T-cell (primary cell): ENCODE results near the gene SYT2. TPM values are rescaled to one million over a fixed set of nuclear protein-coding genes. Genes with fewer than 3 reads are reported as not detected.
A peak's percentile ranks its signal among the peaks of the same experiment; 100 is the strongest.
"Not testable (repeated sequence)": the region's sequence is repeated elsewhere in the genome, so short reads cannot be mapped to it uniquely, and the experiment has no call there.

Experiments
- ATAC-seq, 4 experiments: fragments of 200-7000 bp in 3 of 4; fragments of 150-1000 bp in 1 of 4; cut with Tn5 transposase; replicated peaks in 1 of 4; 1 replicate in 3 of 4; 2 replicates in 1 of 4; pipeline ENCODE4 v1.10.0; 2021; ENCODE audit warnings: moderate library complexity in 3 of 4, mild to moderate bottlenecking in 2 of 4, moderate number of reproducible peaks in 1 of 4
- CTCF ChIA-PET, 2 donors: fragments of 300-600 bp; sonication (Branson Sonifier 250); formaldehyde crosslinking; loops; one replicate each; lab custom pipeline; 2022; ENCODE audit warnings: antibody characterized with exemption in 2 of 2; lab: Charles Lee
- POLR2A ChIA-PET, 2 donors: fragments of 300-600 bp; sonication (Branson Sonifier 250); formaldehyde crosslinking; loops; one replicate each; lab custom pipeline; 2022; ENCODE audit warnings: antibody characterized with exemption in 2 of 2; lab: Charles Lee
- DNase-seq, 35 experiments: peaks; one replicate each; pipeline versions ENCODE4 v3.0.0 to v3.0.0-alpha.2; 2013 to 2023
- H3K27ac ChIP-seq: one replicate; pipeline ENCODE4 v1.5.1; 2013; ENCODE audit warnings: low read length
- H3K27me3 ChIP-seq, 2 experiments: replicated peaks in 1 of 2; 1 replicate in 1 of 2; 2 replicates in 1 of 2; pipeline versions ENCODE4 v1.6.1 to v1.7.0; 2013; ENCODE audit warnings: low read length in 1 of 2, mixed read lengths in 1 of 2; ENCODE audit not compliant: control insufficient read depth in 2 of 2, insufficient read depth in 2 of 2; ENCODE audit errors: extremely low read depth in 1 of 2
- H3K36me3 ChIP-seq, 2 donors: 1 replicate in 1 of 2; 2 replicates in 1 of 2; pipeline versions ENCODE4 v1.6.1 to v1.7.0; 2013; ENCODE audit warnings: low read length in 1 of 2; ENCODE audit not compliant: control insufficient read depth in 2 of 2, insufficient read depth in 1 of 2; ENCODE audit errors: extremely low read depth in 1 of 2
- H3K4me1 ChIP-seq, 2 experiments: 1 replicate in 1 of 2; 2 replicates in 1 of 2; pipeline versions ENCODE4 v1.6.1 to v1.7.0; 2013; ENCODE audit warnings: low read length in 2 of 2, mixed read lengths in 1 of 2; ENCODE audit not compliant: insufficient read depth in 2 of 2, control insufficient read depth in 1 of 2; ENCODE audit errors: extremely low read depth in 1 of 2
- H3K4me3 ChIP-seq, 2 donors: 1 replicate in 1 of 2; 2 replicates in 1 of 2; pipeline versions ENCODE4 v1.5.1 to v1.7.0; 2013; ENCODE audit warnings: mild to moderate bottlenecking in 2 of 2, low read length in 1 of 2, moderate library complexity in 1 of 2; ENCODE audit not compliant: control insufficient read depth in 1 of 2; ENCODE audit errors: extremely low read depth in 1 of 2
- H3K9me3 ChIP-seq: 2 replicates; pipeline ENCODE4 v1.7.0; 2013
- H3K27ac Mint-ChIP-seq, 2 donors: one replicate each; pipeline ENCODE4 v1.8.0; 2020 to 2021; ENCODE audit warnings: mild to moderate bottlenecking in 2 of 2, mixed read lengths in 2 of 2
- H3K27me3 Mint-ChIP-seq, 2 donors: one replicate each; pipeline ENCODE4 v1.8.0; 2021 to 2022; ENCODE audit warnings: mixed read lengths in 2 of 2
- H3K36me3 Mint-ChIP-seq: one replicate; pipeline ENCODE4 v1.8.0; 2021; ENCODE audit warnings: mixed read lengths
- H3K4me1 Mint-ChIP-seq, 3 donors: one replicate each; pipeline ENCODE4 v1.8.0; 2020 to 2022; ENCODE audit warnings: mixed read lengths in 3 of 3, mild to moderate bottlenecking in 1 of 3
- H3K4me3 Mint-ChIP-seq, 3 donors: one replicate each; pipeline ENCODE4 v1.8.0; 2020 to 2022; ENCODE audit warnings: mild to moderate bottlenecking in 3 of 3, mixed read lengths in 3 of 3, moderate library complexity in 3 of 3
- H3K9me3 Mint-ChIP-seq, 3 donors: one replicate each; pipeline ENCODE4 v1.8.0; 2020 to 2022; ENCODE audit warnings: mixed read lengths in 3 of 3
- WGBS: methylation state at CpG from one replicate; pipeline ENCODE4 v1.1.5; 2013; ENCODE audit warnings: missing lambda C conversion rate; ENCODE audit not compliant: insufficient coverage; 5-methylcytosine and 5-hydroxymethylcytosine counted together
- total RNA-seq, 35 experiments: library from RNA in 6 of 35; stranded (reverse) in 6 of 35; fragments of 120-200 nt in 1 of 35; gene quantifications; one replicate each; pipeline versions ENCODE4 v1.2.1 to v1.2.4 and lab custom pipeline; 2013 to 2026

SYT2 gene
- total RNA-seq, 5 donors from 2014 or later (not counting 1 experiment from before 2014, with no cell fraction given), result 0.03 to 0.07 (median 0.06) TPM; not detected in 2

GRCh38 chr1:202631076-202631923, 79.0 kb downstream of the SYT2 start:
- Mint-ChIP-seq H3K27me3 (peaks cover 13 to 31% of the 10 kb centered on the region in 2 donors), H3K27ac (no peak overlapping the region), H3K4me3 (no peak overlapping the region), H3K36me3 (no peaks in the 10 kb centered on the region), H3K4me1 (peaks cover 43 to 50% (median 48%) of the 10 kb centered on the region in 3 donors), H3K9me3 (no peaks in the 10 kb centered on the region)
- POLR2A ChIA-PET, result no interaction called here
- Histone ChIP-seq H3K27ac (no peak overlapping the region), H3K9me3 (no peaks in the 10 kb centered on the region), H3K4me1 (peaks cover 6 to 55% of the 10 kb centered on the region in 2 experiments), H3K27me3 (peaks cover 2 to 47% of the 10 kb centered on the region in 2 experiments), H3K4me3 (no peak overlapping the region), H3K36me3 (no peaks in the 10 kb centered on the region)
- CTCF ChIA-PET, result interaction anchor here in 1 of 2 donors (0.6 kb wide), 1 partner anchor 303 kb away, joined by 5 read pairs; no protein-coding TSS in a partner anchor
- WGBS, result 75% methylated on average over 6 of the region's 11 CpGs
- ATAC-seq (no peak), DNase-seq (no peak)

GRCh38 chr1:202630541-202630940, 79.7 kb downstream of the SYT2 start:
- peaks cover 6 to 62% of the 10 kb centered on the region in 2 experiments for H3K4me1 ChIP-seq
- CTCF ChIA-PET, result no interaction called here
- H3K27me3 Mint-ChIP-seq, result peaks cover 12 to 29% of the 10 kb centered on the region in 2 donors

GRCh38 chr1:202630096-202630495, 80.2 kb downstream of the SYT2 start:
- peak overlapping the region in 1 of 3 donors; percentile 67 for H3K4me3 Mint-ChIP-seq
- H3K9me3 ChIP-seq, POLR2A ChIA-PET, ATAC-seq, DNase-seq, H3K27ac ChIP-seq, H3K9me3 Mint-ChIP-seq, H3K36me3 Mint-ChIP-seq, H3K27ac Mint-ChIP-seq, H3K36me3 ChIP-seq, H3K4me3 ChIP-seq: not testable (repeated sequence)
- Histone ChIP-seq H3K27me3 (peaks cover 0 to 51% of the 10 kb centered on the region in 2 experiments), H3K4me1 (peaks cover 6 to 66% of the 10 kb centered on the region in 2 experiments)
- peaks cover 43 to 56% (median 52%) of the 10 kb centered on the region in 3 donors for H3K4me1 Mint-ChIP-seq
- WGBS, result 80% methylated on average over 1 of the region's 6 CpGs
- peaks cover 8 to 27% of the 10 kb centered on the region in 2 donors for H3K27me3 Mint-ChIP-seq
- CTCF ChIA-PET, result interaction anchor here (0.6 to 0.7 kb wide), 2 partner anchors 20 to 32 kb away, joined by 3 to 4 read pairs; no protein-coding TSS in a partner anchor

More at GRCh38 chr1:202630541-202630940, 79.7 kb downstream of the SYT2 start:
- Mint-ChIP-seq H3K9me3 (no peaks in the 10 kb centered on the region), H3K4me1 (peaks cover 43 to 55% (median 50%) of the 10 kb centered on the region in 3 donors), H3K4me3 (no peak overlapping the region), H3K27ac (no peak overlapping the region), H3K36me3 (no peaks in the 10 kb centered on the region)
- POLR2A ChIA-PET, result no interaction called here
- no peaks in the 10 kb centered on the region for H3K9me3 ChIP-seq
- 89% methylated on average over 4 of the region's 6 CpGs for WGBS
- H3K36me3 ChIP-seq, result no peaks in the 10 kb centered on the region
- H3K27ac ChIP-seq, result no peak overlapping the region
- peaks cover 0 to 50% of the 10 kb centered on the region in 2 experiments for H3K27me3 ChIP-seq
- no peak overlapping the region for H3K4me3 ChIP-seq
- DNase-seq (no peak), ATAC-seq (no peak)

- no CpG with 5 or more reads among the region's 2 CpGs for WGBS
- H3K4me1 Mint-ChIP-seq, result peaks cover 43 to 56% (median 52%) of the 10 kb centered on the region in 3 donors
These were observed 80.9 kb downstream of the SYT2 start for GRCh38 chr1:202629257-202629811.

GRCh38 chr1:202628646-202629215, 81.5 kb downstream of the SYT2 start:
- WGBS, result 89% methylated on average over 4 of the region's 7 CpGs
- Histone ChIP-seq H3K4me3 (no peak overlapping the region), H3K27me3 (peaks cover 0 to 63% of the 10 kb centered on the region in 2 experiments), H3K9me3 (no peaks in the 10 kb centered on the region), H3K36me3 (no peaks in the 10 kb centered on the region), H3K27ac (peak overlapping the region; percentile 38), H3K4me1 (peaks cover 6 to 73% of the 10 kb centered on the region in 2 experiments)
- ChIA-PET CTCF (no interaction called here), POLR2A (interaction anchor here in 1 of 2 donors (0.6 kb wide), 1 partner anchor 278 kb away, joined by 4 read pairs; no protein-coding TSS in a partner anchor)
- peak overlapping the region; percentile 66 to 80 for H3K27ac Mint-ChIP-seq
- DNase-seq (peak in 1 of 35 experiments; percentile 9), ATAC-seq (peak in 2 of 4 experiments; percentile 3 to 7)
- no peaks in the 10 kb centered on the region for H3K36me3 Mint-ChIP-seq
- peak overlapping the region; percentile 55 to 67 (median 58) for H3K4me3 Mint-ChIP-seq
- no peaks in the 10 kb centered on the region for H3K9me3 Mint-ChIP-seq
- peaks cover 43 to 56% (median 52%) of the 10 kb centered on the region in 3 donors for H3K4me1 Mint-ChIP-seq
- H3K27me3 Mint-ChIP-seq, result peaks cover 5 to 27% of the 10 kb centered on the region in 2 donors

More at GRCh38 chr1:202629257-202629811, 80.9 kb downstream of the SYT2 start:
- POLR2A ChIA-PET, result interaction anchor here (0.5 to 0.6 kb wide), 2 partner anchors 279 to 1724 kb away, joined by 3 to 4 read pairs; no protein-coding TSS in a partner anchor
- ATAC-seq (peak; percentile 90 to 97 (median 93)), DNase-seq (peak in 21 of 35 experiments; percentile 12 to 74 (median 27))
- H3K9me3 Mint-ChIP-seq, H3K36me3 Mint-ChIP-seq, H3K4me3 ChIP-seq, H3K9me3 ChIP-seq, H3K36me3 ChIP-seq: not testable (repeated sequence)
- Mint-ChIP-seq H3K4me3 (peak overlapping the region; percentile 55 to 67 (median 58)), H3K27ac (peak overlapping the region; percentile 66 to 80), H3K27me3 (peaks cover 5 to 27% of the 10 kb centered on the region in 2 donors)
- Histone ChIP-seq H3K27me3 (peaks cover 0 to 58% of the 10 kb centered on the region in 2 experiments), H3K4me1 (peaks cover 6 to 73% of the 10 kb centered on the region in 2 experiments), H3K27ac (peak overlapping the region; percentile 38)
- CTCF ChIA-PET, result interaction anchor here in 1 of 2 donors (0.6 kb wide), 2 partner anchors 21 to 42 kb away, joined by 3 read pairs; no protein-coding TSS in a partner anchor
